Erythroblast (primary cell): ENCODE measurements around the gene LIMCH1.

Source experiments
- GATA1 ChIP-seq: IDR thresholded peaks from 2 replicates; pipeline ENCODE4 v1.6.1; 2011; ENCODE audit warnings: low read depth, mild to moderate bottlenecking, control low read depth, low read length, moderate library complexity
- POLR2A ChIP-seq: IDR thresholded peaks from 2 replicates; pipeline ENCODE4 v1.6.1; 2011; ENCODE audit warnings: mild to moderate bottlenecking, low read length

DNA sequence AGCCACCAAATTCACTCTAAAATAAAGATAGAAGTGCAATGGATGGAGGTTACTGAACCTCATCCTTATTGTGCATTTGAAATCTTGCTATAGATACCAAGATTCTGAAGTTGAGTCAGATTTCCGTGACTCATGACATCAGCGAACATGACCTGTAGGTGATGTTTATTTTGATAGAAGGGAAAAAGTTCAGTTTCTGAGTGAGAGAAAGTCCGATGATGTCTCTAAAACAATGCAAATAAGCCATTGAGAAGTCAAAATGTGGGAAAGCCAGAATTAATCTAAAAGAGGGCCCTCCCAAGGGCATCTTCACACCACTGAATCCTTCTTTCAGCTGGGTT, 190.6 kb downstream of the LIMCH1 start:
- TF ChIP-seq POLR2A: no peak
- TF ChIP-seq GATA1: no peak
